Left lung (tissue), 8 donors: Measurements from ENCODE around the gene PDAP1. TPM values are rescaled to one million over a fixed set of nuclear protein-coding genes. Genes with fewer than 3 reads are reported as not detected.

Experiments
- polyA plus RNA-seq, 6 donors: library from polyadenylated mRNA; unstranded; fragments of 120-200 nt; gene quantifications; one replicate each; pipeline ENCODE4 v1.2.1, GENCODE V29; 2013; ENCODE audit not compliant: insufficient read length in 6 of 6
- total RNA-seq, 2 donors: library from RNA; stranded (reverse); fragmentation: NEBNext Ultra II Directional; extraction: Animal tissue kit (Norgen Biotek cat#: 25700); gene quantifications; one replicate each; pipeline ENCODE4 v1.2.1, GENCODE V29; 2021
- donor health status: DM: no; HTN: yes; CAD: no.
- donor health status: DM: no; HTN: no; CAD: no.

Gene PDAP1
- total and polyA plus RNA-seq, 8 donors: 68.5 to 150 (median 132) TPM

Other genes starting within 250 kb of the PDAP1 start
- gene KPNA7, start 200.5 kb downstream of the PDAP1 start, total RNA-seq: 1 to 10 TPM; 1.0 to 3.3 TPM
- under 1 TPM in 2 of 6 donors, not detected in 4; 0.07 to 0.15 TPM for gene KPNA7, start 200.5 kb downstream of the PDAP1 start, polyA plus RNA-seq
- gene MYH16, start 135.8 kb downstream of the PDAP1 start, total RNA-seq: not detected
- under 1 TPM in 4 of 6 donors, not detected in 2; 0.04 to 0.49 (median 0.24) TPM for gene MYH16, start 135.8 kb downstream of the PDAP1 start, polyA plus RNA-seq
- 100 to 1,000 TPM; 142 to 158 TPM for gene ARPC1A, start 82.7 kb downstream of the PDAP1 start, total RNA-seq
- gene ARPC1A, start 82.7 kb downstream of the PDAP1 start, polyA plus RNA-seq: 100 to 1,000 TPM in 3 of 6 donors, 10 to 100 TPM in 3; 92.7 to 112 (median 101) TPM
- 100 to 1,000 TPM; 280 to 311 TPM for gene ARPC1B, start 33.9 kb downstream of the PDAP1 start, total RNA-seq
- gene ARPC1B, start 33.9 kb downstream of the PDAP1 start, polyA plus RNA-seq: 10 to 100 TPM; 37.1 to 54.2 (median 46.2) TPM
- 10 to 100 TPM; 79.0 to 82.0 TPM for gene BUD31, start 372 bp upstream of the PDAP1 start, total RNA-seq
- 100 to 1,000 TPM in 1 of 6 donors, 10 to 100 TPM in 5; 87.1 to 103 (median 95.2) TPM for gene BUD31, start 372 bp upstream of the PDAP1 start, polyA plus RNA-seq
- gene PTCD1, start 30.2 kb upstream of the PDAP1 start, total RNA-seq: 1 to 10 TPM; 3.5 to 4.5 TPM
- 1 to 10 TPM; 4.6 to 8.2 (median 7.4) TPM for gene PTCD1, start 30.2 kb upstream of the PDAP1 start, polyA plus RNA-seq
- 10 to 100 TPM; 25.9 to 34.2 TPM for gene CPSF4, start 30.3 kb upstream of the PDAP1 start, total RNA-seq
- 10 to 100 TPM; 30.7 to 43.3 (median 33.0) TPM for gene CPSF4, start 30.3 kb upstream of the PDAP1 start, polyA plus RNA-seq
- 100 to 1,000 TPM; 250 to 265 TPM for gene ATP5MF, start 57.6 kb upstream of the PDAP1 start, total RNA-seq
- gene ATP5MF, start 57.6 kb upstream of the PDAP1 start, polyA plus RNA-seq: 100 to 1,000 TPM; 302 to 355 (median 329) TPM
- 10 to 100 TPM in 1 of 2 donors, 1 to 10 TPM in 1; 8.5 to 11.1 TPM for gene ZNF789, start 64.3 kb upstream of the PDAP1 start, total RNA-seq
- gene ZNF789, start 64.3 kb upstream of the PDAP1 start, polyA plus RNA-seq: 10 to 100 TPM; 47.4 to 59.5 (median 53.9) TPM
- gene ZNF394, start 91.7 kb upstream of the PDAP1 start, total RNA-seq: 10 to 100 TPM; 18.6 to 28.9 TPM
- 10 to 100 TPM; 14.9 to 18.0 (median 17.2) TPM for gene ZNF394, start 91.7 kb upstream of the PDAP1 start, polyA plus RNA-seq
- 1 to 10 TPM; 6.7 to 7.6 TPM for gene ZKSCAN5, start 96.1 kb upstream of the PDAP1 start, total RNA-seq
- gene ZKSCAN5, start 96.1 kb upstream of the PDAP1 start, polyA plus RNA-seq: 10 to 100 TPM; 15.1 to 16.2 (median 15.5) TPM
- 1 to 10 TPM; 4.1 to 6.4 TPM for gene FAM200A, start 143.5 kb upstream of the PDAP1 start, total RNA-seq
- 10 to 100 TPM; 14.9 to 16.4 (median 15.4) TPM for gene FAM200A, start 143.5 kb upstream of the PDAP1 start, polyA plus RNA-seq
- 10 to 100 TPM; 56.0 to 67.2 TPM for gene ZNF655, start 150.0 kb upstream of the PDAP1 start, total RNA-seq
- gene ZNF655, start 150.0 kb upstream of the PDAP1 start, polyA plus RNA-seq: 100 to 1,000 TPM in 1 of 6 donors, 10 to 100 TPM in 5; 78.1 to 107 (median 95.8) TPM
- under 1 TPM; 0.60 to 0.93 TPM for gene TMEM225B, start 189.7 kb upstream of the PDAP1 start, total RNA-seq
- 1 to 10 TPM; 1.1 to 1.9 (median 1.7) TPM for gene TMEM225B, start 189.7 kb upstream of the PDAP1 start, polyA plus RNA-seq
- gene ZSCAN25, start 208.3 kb upstream of the PDAP1 start, total RNA-seq: 10 to 100 TPM; 15.3 to 17.5 TPM
- 10 to 100 TPM; 17.5 to 21.3 (median 19.6) TPM for gene ZSCAN25, start 208.3 kb upstream of the PDAP1 start, polyA plus RNA-seq